NB4 (cell line): ENCODE measurements around the gene PRR23E.

Source experiments
- DNase-seq: peaks from one replicate; pipeline ENCODE4 v3.0.0; 2010; ENCODE audit warnings: low read depth
- H3K4me3 ChIP-seq: one replicate; pipeline ENCODE4 v1.5.1; 2011; ENCODE audit warnings: mild to moderate bottlenecking, low read depth, low read length, moderate library complexity
- MYC ChIP-seq: IDR thresholded peaks from 2 replicates; pipeline ENCODE4 v1.6.1; 2011; ENCODE audit warnings: low read depth, low read length
- POLR2A ChIP-seq: IDR thresholded peaks from 2 replicates; pipeline ENCODE4 v1.6.1; 2011; ENCODE audit warnings: mild to moderate bottlenecking; ENCODE audit not compliant: insufficient read length; ENCODE audit errors: extremely low read depth
- TF ChIP-seq, protein P1 (sequence below): IDR thresholded peaks from one replicate; pipeline ENCODE4 v1.5.1; 2012; ENCODE audit warnings: low read depth, low read length
- TF ChIP-seq, protein P2 (sequence below): IDR thresholded peaks from 2 replicates; pipeline ENCODE4 v1.6.1; 2011; ENCODE audit warnings: low read depth, low read length

PRR23E gene

DNA sequence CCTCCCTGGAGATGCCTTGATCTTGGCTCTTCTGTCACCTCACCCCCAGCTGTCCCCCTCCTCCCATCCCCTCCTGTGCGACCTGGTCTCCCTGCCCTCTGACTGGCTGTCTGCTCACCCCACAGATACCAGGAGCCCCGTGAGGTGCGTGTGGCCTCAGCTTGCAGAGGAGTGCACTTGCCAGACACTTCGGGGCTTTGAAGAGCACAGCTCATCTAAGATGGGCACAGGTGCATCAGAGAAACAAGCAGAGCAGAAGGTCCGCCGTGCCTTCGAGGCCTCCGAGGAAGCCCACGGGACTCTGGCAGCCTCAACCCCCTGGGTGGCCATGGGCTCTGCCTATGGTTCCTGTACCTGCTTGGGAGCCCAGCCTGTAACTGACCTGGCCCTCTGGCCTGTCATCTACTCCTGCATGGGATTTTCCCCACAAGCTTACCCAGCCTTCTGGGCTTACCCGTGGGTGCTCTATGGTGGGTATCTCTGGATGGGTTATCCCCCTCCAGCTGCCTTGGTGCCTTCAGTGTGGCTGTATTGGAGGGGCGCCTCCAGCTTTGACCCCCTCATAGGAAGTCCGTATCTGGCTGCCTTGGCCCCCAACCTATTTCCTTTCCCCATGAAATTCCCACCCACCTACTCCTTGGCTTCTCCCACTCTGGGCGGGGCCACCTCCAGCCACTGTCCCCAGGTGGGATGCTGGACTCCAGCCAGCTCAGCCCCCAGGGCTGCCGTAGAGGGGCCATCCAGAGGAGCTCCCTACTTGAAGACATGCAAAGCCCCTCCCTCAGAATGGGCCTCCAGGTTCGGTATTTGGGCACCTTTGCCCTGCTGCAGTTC, 3.8 kb downstream of the PRR23E start:
- TF ChIP-seq POLR2A (no peak), MYC (no peak)
- TF ChIP-seq, protein P1, sequence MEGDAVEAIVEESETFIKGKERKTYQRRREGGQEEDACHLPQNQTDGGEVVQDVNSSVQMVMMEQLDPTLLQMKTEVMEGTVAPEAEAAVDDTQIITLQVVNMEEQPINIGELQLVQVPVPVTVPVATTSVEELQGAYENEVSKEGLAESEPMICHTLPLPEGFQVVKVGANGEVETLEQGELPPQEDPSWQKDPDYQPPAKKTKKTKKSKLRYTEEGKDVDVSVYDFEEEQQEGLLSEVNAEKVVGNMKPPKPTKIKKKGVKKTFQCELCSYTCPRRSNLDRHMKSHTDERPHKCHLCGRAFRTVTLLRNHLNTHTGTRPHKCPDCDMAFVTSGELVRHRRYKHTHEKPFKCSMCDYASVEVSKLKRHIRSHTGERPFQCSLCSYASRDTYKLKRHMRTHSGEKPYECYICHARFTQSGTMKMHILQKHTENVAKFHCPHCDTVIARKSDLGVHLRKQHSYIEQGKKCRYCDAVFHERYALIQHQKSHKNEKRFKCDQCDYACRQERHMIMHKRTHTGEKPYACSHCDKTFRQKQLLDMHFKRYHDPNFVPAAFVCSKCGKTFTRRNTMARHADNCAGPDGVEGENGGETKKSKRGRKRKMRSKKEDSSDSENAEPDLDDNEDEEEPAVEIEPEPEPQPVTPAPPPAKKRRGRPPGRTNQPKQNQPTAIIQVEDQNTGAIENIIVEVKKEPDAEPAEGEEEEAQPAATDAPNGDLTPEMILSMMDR: no peak
- TF ChIP-seq, protein P2, sequence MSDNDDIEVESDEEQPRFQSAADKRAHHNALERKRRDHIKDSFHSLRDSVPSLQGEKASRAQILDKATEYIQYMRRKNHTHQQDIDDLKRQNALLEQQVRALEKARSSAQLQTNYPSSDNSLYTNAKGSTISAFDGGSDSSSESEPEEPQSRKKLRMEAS: no peak
- H3K4me3 ChIP-seq: no peak overlapping the region
- no peak for DNase-seq

DNA sequence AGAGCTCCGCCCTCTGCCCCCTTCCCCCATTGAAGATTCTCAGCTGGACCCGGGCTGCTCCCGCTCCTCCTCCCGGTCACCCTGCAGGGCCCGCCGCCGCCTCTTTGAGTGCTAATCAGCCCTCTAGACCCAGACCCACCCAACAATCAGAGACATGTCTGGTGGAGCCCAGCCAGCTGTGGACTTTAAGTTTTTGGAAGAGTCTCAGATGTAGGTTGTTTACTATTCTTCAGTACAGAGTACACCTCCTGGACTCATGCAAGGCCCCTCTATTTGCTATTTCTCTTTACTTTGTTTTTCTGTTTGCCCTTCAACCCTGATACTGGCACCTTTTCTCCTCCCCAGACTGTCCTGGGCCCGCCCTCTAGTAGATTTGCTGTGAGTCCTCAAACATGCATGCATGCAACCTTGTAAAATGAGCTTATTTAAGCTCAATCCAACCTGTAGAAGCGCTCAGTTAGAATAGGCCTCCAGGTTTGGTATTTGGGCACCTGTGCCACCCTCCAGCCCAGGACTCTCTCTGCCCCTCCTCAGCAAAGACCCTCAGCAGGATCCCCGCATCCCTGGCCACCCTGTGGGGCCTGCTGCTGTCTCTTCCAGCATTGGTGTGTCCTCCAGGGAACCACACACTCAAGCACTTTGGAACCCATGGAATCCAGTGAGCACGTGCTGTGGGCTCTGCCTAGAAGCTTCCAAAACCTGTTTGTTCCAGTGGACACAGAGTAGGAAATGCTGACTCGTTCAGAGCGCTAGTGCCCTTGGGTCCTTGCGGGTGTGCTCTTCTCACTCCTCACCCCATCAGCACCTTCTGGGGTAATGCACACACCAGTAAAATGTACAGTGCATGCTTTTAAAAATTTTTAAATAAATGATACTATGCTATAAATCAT, 4.6 kb downstream of the PRR23E start:
- DNase-seq: no peak
- TF ChIP-seq MYC (no peak), POLR2A (no peak)
- TF ChIP-seq, protein P1: no peak
- TF ChIP-seq, protein P2: no peak
- no peak overlapping the region for H3K4me3 ChIP-seq

DNA sequence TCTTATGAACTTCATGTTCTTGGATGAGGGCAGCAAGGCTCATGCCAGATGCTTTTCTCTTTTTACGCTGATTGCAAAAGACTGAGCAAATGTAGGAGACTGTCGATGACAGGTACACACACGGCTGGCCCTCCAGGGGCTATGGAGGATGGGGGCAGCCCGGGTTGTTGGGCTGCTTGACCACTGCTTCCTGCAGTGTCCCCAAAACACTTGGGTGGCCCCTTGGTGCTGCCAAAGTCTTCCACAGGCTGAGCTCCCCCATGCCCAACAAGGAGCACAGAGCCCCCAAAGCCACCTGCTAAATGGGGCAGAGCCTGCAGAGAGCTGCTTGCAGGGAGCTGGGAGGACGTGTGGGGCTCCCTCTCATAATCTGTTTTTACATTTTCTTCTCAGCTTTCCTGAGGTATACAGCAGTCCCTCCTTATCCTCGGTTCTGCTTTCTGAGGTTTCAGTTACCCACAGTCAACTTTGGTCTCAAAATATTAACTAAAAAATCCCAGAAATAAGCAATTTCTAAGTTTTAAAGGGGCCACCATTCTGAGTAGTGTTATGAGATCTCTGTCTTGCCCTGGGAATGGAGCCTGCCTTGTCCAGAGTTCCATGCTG, 7.3 kb downstream of the PRR23E start:
- TF ChIP-seq, protein P2: no peak
- H3K4me3 ChIP-seq: no peak overlapping the region
- DNase-seq: no peak

DNA sequence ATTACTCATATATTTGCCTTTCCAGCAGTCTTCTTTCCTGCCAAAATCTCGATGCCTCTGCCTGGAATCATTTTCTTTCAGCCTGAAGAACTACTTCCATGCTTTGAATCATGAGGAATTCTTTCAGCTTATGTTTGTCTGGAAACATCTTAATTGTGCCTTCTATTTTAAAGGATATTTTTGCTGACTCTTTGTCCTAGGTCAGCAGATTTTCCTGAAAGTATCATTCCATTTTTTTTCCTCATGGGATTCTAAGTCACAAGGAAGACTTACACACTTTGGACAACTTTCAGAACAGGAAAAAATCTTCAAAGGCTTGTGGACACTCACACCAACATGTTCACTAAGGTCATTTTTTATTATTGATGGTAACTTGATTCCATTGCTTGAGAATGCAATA, 10.1 kb downstream of the PRR23E start:
- TF ChIP-seq, protein P2: no peak
- TF ChIP-seq MYC: no peak
- TF ChIP-seq, protein P1: no peak
- H3K4me3 ChIP-seq: no peak overlapping the region

DNA sequence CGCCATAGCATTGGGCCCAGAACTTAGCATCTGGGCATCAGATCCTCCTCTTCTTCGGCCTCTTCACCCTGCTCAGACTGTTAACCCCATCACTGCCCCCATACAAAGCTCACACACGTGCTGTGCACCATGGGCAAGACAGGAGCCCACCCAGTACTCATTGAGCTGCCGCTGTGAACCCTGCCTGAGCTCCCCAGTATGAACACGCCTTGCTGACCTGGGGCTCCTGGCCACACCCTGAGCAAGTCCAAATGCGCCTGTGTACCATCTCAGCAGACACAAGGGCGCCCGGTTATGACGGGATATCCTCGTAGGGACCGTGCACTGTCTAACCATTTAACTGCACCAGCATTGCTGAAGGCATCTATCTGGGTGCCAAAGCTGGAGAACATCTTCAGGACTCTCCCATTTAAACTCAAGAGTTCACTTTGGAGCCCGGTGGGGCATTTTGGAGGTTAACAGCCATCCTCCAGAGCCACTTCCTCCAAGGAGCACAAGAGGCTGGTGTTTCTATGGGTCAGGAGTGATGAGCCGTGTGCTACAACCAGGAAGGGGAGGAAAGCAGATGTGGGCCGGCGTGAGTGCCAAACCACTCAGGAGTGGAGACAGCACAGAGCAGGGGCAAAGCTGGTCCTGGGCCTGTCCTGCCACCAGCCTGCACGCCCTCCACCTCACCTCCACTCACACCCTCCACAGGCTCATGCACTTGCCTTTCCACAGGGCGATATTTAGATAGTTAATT, 12.1 kb downstream of the PRR23E start:
- DNase-seq: no peak
- H3K4me3 ChIP-seq: no peak overlapping the region
- TF ChIP-seq MYC (no peak), POLR2A (no peak)
- TF ChIP-seq, protein P2: no peak
- TF ChIP-seq, protein P1: no peak

More for the DNA sequence above, 10.1 kb downstream of the PRR23E start:
- DNase-seq: no peak
